GM19238 (cell line): ENCODE data around the gene SAMMSON.

Experiments used
- DNase-seq: peaks from one replicate; pipeline ENCODE4 v3.0.0; 2011; ENCODE audit warnings: low spot score; ENCODE audit not compliant: insufficient read length

The SAMMSON gene

GRCh38 chr3:70086336-70086735, 86.8 kb downstream of the SAMMSON start:
- DNase-seq, result no peak

- no peak for DNase-seq
Measured at GRCh38 chr3:70090322-70090913, 90.9 kb downstream of the SAMMSON start.

- no peak for DNase-seq
Measured at GRCh38 chr3:70094197-70094596, 94.7 kb downstream of the SAMMSON start.

GRCh38 chr3:70095260-70095659, 95.7 kb downstream of the SAMMSON start:
- DNase-seq, result no peak

GRCh38 chr3:70096376-70097066, 97.0 kb downstream of the SAMMSON start:
- no peak for DNase-seq

GRCh38 chr3:70097084-70097483, 97.6 kb downstream of the SAMMSON start:
- DNase-seq, result no peak

- DNase-seq, result no peak
Measured at GRCh38 chr3:70108072-70108471, 108.5 kb downstream of the SAMMSON start.

- DNase-seq, result no peak
Measured at GRCh38 chr3:70108546-70108945, 109.0 kb downstream of the SAMMSON start.

- DNase-seq, result no peak
Measured at GRCh38 chr3:70110066-70110465, 110.5 kb downstream of the SAMMSON start.

- DNase-seq, result no peak
Measured at GRCh38 chr3:70111411-70111810, 111.9 kb downstream of the SAMMSON start.

- no peak for DNase-seq
Measured at GRCh38 chr3:70112751-70113150, 113.2 kb downstream of the SAMMSON start.

- no peak for DNase-seq
Measured at GRCh38 chr3:70114431-70114830, 114.9 kb downstream of the SAMMSON start.

GRCh38 chr3:70119879-70120278, 120.3 kb downstream of the SAMMSON start:
- no peak for DNase-seq
